Ishikawa (cell line): ENCODE measurements around the gene VGF.

Experiments used
- CEBPB ChIP-seq: IDR thresholded peaks from 2 replicates; pipeline ENCODE4 v1.6.1; 2012
- CREB1 ChIP-seq: IDR thresholded peaks from 2 replicates; pipeline ENCODE4 v1.6.1; 2012; ENCODE audit warnings: low read depth
- EGR1 ChIP-seq: IDR thresholded peaks from 2 replicates; pipeline ENCODE4 v1.6.1; 2012
- EP300 ChIP-seq: IDR thresholded peaks from 2 replicates; pipeline ENCODE4 v1.6.1; 2012; ENCODE audit warnings: borderline replicate concordance
- FOXM1 ChIP-seq: IDR thresholded peaks from 2 replicates; pipeline ENCODE4 v1.6.1; 2012; ENCODE audit warnings: low read depth, borderline replicate concordance
- NFIC ChIP-seq: IDR thresholded peaks from 2 replicates; pipeline ENCODE4 v1.6.1; 2012
- RAD21 ChIP-seq: IDR thresholded peaks from 2 replicates; pipeline ENCODE4 v1.6.1; 2012; ENCODE audit warnings: low read depth
- REST ChIP-seq: IDR thresholded peaks from 2 replicates; pipeline ENCODE4 v1.6.1; 2012; ENCODE audit warnings: low read depth, mild to moderate bottlenecking
- TAF1 ChIP-seq: IDR thresholded peaks from 2 replicates; pipeline ENCODE4 v1.6.1; 2012; ENCODE audit warnings: low read depth, mild to moderate bottlenecking
- TCF12 ChIP-seq: IDR thresholded peaks from 2 replicates; pipeline ENCODE4 v1.6.1; 2012; ENCODE audit warnings: low read depth
- TEAD4 ChIP-seq: IDR thresholded peaks from 2 replicates; pipeline ENCODE4 v1.6.1; 2012
- YY1 ChIP-seq: IDR thresholded peaks from 2 replicates; pipeline ENCODE4 v1.6.1; 2012; ENCODE audit warnings: low read depth
- ZBTB7A ChIP-seq: IDR thresholded peaks from 2 replicates; pipeline ENCODE4 v1.6.1; 2012; ENCODE audit warnings: low read depth
- TF ChIP-seq, protein P1 (sequence below): IDR thresholded peaks from 2 replicates; pipeline ENCODE4 v1.6.1; 2012
- TF ChIP-seq, protein P2 (sequence below): IDR thresholded peaks from 2 replicates; pipeline ENCODE4 v1.6.1; 2012

The VGF gene

GRCh38 chr7:101169838-101170551 lies 4.6 kb upstream of the VGF start:
- TF ChIP-seq, protein P1, sequence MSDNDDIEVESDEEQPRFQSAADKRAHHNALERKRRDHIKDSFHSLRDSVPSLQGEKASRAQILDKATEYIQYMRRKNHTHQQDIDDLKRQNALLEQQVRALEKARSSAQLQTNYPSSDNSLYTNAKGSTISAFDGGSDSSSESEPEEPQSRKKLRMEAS, result peak; percentile 19; the same call in 1 of the 2 replicates
- TF ChIP-seq NFIC, result no peak
- peak; percentile 69 for TF ChIP-seq RAD21
- TF ChIP-seq, protein P2, sequence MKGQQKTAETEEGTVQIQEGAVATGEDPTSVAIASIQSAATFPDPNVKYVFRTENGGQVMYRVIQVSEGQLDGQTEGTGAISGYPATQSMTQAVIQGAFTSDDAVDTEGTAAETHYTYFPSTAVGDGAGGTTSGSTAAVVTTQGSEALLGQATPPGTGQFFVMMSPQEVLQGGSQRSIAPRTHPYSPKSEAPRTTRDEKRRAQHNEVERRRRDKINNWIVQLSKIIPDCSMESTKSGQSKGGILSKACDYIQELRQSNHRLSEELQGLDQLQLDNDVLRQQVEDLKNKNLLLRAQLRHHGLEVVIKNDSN, result no peak
- TF ChIP-seq TAF1, result no peak
- no peak for TF ChIP-seq CEBPB
- no peak for TF ChIP-seq FOXM1
- no peak for TF ChIP-seq CREB1
- peak; percentile 88 for TF ChIP-seq EGR1
- no peak for TF ChIP-seq ZBTB7A
- no peak for TF ChIP-seq REST
- no peak for TF ChIP-seq TEAD4

DNA sequence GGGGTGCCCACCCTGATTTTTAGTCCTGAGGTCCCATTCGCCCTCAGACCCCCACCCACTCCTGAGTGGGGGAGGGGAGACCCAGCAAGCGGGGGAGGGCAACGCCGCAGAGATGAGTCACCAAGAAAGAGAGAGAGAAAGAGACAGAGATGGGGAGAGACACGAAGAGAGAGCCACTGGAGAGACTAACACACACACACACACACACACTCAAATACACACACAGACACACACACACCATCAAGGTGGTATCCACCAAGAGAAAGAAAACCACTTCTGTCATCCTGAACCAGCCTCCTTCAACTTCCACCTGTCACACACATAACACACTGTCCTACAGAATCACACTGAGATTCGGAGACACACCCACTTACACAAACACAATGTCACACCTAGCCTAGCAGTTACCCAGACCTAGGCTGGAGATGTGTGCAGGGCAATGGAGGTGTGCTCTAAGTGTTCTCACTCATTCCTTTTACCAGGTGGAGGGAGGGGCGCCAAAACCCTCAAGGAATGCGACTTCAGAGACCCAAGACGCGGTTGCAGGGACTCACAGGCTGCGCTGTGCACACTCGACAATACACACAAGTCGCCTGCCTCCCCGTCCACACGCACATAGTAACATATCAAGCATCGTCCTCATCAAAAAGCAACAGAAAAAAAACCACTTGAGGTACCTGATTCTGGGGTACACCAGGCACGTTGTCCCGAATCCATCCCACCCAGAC lies 3.9 kb upstream of the VGF start:
- TF ChIP-seq REST, result no peak
- TF ChIP-seq CEBPB, result no peak
- TF ChIP-seq CREB1, result no peak
- no peak for TF ChIP-seq FOXM1
- no peak for TF ChIP-seq YY1
- TF ChIP-seq, protein P2, result no peak
- no peak for TF ChIP-seq TCF12
- no peak for TF ChIP-seq EGR1
- TF ChIP-seq TAF1, result no peak
- TF ChIP-seq NFIC, result no peak
- no peak for TF ChIP-seq TEAD4

DNA sequence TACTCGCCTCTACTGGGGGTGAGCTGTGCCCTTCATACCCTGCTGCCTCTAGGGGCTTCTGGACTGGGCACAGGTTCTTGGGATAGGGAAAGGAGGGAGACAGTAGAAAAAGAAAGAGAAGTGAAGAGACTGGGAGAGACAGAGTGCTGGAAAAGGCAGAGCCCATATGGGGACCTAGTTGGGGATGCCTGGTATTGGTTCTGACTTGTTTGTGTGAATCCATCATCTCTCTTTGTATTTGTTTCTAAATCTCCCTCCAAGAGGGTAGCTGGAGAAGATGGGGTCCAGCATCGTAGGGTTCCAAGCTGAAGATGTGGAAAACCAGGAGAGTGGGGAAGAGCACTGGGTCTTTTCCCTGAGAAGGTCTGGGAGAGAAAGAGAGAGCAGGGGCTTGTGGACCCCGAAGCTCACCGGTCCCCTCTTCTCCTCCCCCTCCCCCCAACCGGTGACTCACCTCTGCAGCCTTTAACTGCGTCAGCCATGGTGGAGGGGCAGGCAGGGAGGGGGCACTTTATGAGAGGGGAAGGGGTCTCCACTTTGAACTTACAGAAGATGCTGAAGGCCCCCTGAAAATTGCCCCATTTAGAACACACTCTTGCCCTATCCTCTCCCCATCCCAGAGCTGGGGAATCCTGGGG lies 3.2 kb upstream of the VGF start:
- no peak for TF ChIP-seq REST
- no peak for TF ChIP-seq RAD21
- no peak for TF ChIP-seq CREB1
- TF ChIP-seq EGR1, result no peak
- TF ChIP-seq EP300, result no peak

DNA sequence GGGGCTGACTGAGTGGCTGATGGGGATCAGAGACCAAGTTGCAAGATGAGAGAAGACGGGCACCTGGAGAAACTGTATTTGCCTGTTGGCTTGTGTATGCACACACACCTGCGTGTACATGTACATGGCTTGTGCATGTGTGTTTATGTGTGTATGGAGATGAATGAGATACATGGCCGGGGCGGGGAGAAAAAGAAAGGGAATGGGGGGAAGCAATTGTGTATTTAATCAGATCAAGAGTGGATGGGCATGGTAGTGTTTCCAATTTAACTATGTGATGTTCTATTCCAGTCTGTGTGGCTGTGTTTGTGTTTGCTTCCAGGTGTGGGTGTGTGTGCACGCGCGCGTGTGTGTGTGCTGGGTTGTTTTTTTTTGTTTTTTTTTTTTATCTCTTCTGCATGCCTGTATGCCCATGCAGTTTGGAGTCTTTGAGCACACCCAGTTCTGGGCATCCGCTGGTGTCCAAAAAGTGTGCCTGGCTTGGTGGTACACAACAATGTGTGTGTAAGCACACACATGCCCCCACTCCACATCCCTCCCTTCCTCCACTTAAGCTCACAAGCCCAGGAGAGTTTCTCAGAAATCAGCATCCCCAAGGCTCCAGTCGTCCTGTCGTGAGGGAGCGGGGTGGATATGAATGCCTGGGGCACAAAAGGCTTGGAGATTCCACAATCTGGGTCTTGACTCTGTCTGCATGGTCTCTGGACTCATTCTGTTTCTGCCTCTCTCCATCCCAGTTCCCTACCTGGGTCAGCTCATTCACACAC lies 2.5 kb upstream of the VGF start:
- TF ChIP-seq REST (no peak), ZBTB7A (no peak), EP300 (no peak), TCF12 (no peak), RAD21 (no peak), EGR1 (no peak), CREB1 (no peak), CEBPB (no peak), YY1 (no peak), FOXM1 (no peak), TAF1 (no peak)
- TF ChIP-seq, protein P1, result no peak
